ENCODE results near the gene ADIPOR1.

Gene ADIPOR1

DNA sequence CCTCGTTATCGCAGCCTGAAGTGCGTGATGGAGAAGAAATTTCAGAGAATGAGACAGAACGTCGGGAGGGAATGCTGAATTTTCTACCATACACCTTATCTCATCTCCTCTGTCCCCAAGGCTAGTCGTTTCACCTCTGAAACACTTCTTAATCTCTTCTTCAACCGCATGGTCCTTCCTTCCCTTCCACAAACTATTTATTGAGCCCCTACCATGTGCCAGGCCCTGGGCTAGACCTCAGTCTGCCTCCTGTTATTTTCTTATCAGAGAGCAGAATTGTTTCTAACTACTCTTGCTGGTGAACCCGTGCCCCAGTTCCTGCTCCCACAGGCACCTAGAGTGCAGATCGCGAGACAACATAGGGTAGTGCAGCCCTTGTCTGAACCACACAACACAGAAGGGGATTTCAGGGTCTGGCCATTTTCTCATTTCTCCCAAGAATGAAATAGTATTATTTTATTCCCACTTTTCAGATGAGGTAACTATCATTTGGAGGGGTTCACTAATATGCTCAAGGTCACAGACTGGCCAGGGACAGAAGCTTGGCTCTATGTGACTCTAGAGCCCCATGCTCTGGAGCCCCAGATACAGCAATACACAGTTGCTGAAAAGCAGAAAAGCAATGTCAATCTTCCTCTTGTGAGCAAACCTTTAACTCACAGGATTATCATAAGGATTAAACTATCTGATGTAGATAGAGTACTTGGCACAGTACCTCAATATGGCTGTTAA, 598 bp upstream of the ADIPOR1 start:
- Histone ChIP-seq H3K4me3 (ENCODE audit: low read depth in 1 of 2, low read length in 2 of 2) (peak overlapping the region; percentile 83 to 90), H3K9me3 (ENCODE audit: control insufficient read depth in 1 of 2, low read length in 2 of 2) (no peaks in the 10 kb centered on the region), H3K9ac (ENCODE audit: low read depth in 1 of 2, low read length in 2 of 2) (peak overlapping the region; percentile 78 to 82), H3K27me3 (ENCODE audit: control insufficient read depth in 1 of 2, insufficient read depth in 2 of 2, low read length in 2 of 2) (no peaks in the 10 kb centered on the region), H3K4me1 (ENCODE audit: control insufficient read depth in 1 of 2, insufficient read depth in 2 of 2, low read length in 2 of 2) (peaks cover 31 to 35% of the 10 kb centered on the region in 2 donors), H3K27ac (ENCODE audit: low read depth, low read length) (peak overlapping the region; percentile 78), H3K36me3 (ENCODE audit: control insufficient read depth in 1 of 2, insufficient read depth in 2 of 2, low read length in 2 of 2) (peaks cover 16 to 17% of the 10 kb centered on the region in 2 donors)

DNA sequence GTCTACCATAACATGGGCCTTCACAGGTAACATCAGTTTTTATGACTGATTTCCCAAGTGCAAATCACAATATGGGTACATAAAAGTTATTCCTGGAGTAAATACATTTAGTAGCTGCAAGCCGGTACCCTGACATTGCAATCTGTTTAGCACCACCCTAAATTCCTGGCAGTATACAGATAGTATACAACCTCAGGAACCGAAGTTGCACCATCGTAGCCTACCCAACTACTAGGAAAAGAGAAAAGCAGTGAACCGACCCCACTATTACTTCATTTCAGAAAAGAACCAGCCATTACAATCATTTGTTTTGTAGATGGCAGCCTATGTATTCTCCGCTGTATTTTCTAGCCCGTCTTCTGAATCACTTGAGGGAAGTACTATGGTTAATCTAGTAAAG, 1.1 kb downstream of the ADIPOR1 start:
- Histone ChIP-seq H3K27me3 (ENCODE audit: control insufficient read depth in 1 of 2, insufficient read depth in 2 of 2, low read length in 2 of 2) (no peaks in the 10 kb centered on the region), H3K9me3 (ENCODE audit: control insufficient read depth in 1 of 2, low read length in 2 of 2) (no peaks in the 10 kb centered on the region), H3K4me3 (ENCODE audit: low read depth in 1 of 2, low read length in 2 of 2) (peak overlapping the region; percentile 83 to 90), H3K4me1 (ENCODE audit: control insufficient read depth in 1 of 2, insufficient read depth in 2 of 2, low read length in 2 of 2) (peaks cover 38 to 41% of the 10 kb centered on the region in 2 donors), H3K36me3 (ENCODE audit: control insufficient read depth in 1 of 2, insufficient read depth in 2 of 2, low read length in 2 of 2) (peaks cover under 1 to 7% of the 10 kb centered on the region in 2 donors), H3K27ac (ENCODE audit: low read depth, low read length) (no peak overlapping the region), H3K9ac (ENCODE audit: low read depth in 1 of 2, low read length in 2 of 2) (peak overlapping the region; percentile 68 to 94)

DNA sequence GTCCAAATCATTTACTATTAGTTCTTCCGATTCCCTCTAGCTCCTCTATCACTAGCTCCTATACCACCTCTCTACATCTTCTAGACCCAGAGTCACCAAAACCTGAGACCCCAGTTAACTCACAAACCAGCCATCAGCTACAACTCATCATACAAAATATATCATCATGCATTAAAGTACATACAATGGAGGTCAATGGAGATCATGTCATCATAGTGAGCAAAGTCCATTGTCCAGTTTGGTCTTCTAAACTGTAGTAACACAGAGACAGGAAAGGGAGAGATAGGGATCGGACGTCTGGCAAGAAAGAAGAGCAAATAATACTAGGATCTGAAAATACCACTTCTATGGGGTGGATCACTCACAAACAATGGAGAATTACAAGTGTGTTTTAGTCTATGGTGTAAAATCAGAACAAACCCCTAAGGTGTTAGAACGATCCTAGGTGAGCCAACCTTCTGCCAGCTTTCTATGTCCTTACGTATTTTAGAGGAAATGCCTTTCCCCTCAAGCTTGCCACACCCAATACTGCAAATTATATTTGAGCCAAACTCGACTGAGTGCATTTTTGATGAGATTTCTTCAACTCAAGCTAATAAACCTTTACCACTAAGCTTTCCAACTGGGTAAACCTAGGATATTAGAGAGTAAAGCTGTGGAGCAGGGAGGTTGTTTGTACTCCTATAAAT, 3.9 kb downstream of the ADIPOR1 start:
- Histone ChIP-seq H3K27ac (ENCODE audit: low read depth, low read length) (no peak overlapping the region), H3K4me1 (ENCODE audit: control insufficient read depth in 1 of 2, insufficient read depth in 2 of 2, low read length in 2 of 2) (peaks cover 38 to 40% of the 10 kb centered on the region in 2 donors)

DNA sequence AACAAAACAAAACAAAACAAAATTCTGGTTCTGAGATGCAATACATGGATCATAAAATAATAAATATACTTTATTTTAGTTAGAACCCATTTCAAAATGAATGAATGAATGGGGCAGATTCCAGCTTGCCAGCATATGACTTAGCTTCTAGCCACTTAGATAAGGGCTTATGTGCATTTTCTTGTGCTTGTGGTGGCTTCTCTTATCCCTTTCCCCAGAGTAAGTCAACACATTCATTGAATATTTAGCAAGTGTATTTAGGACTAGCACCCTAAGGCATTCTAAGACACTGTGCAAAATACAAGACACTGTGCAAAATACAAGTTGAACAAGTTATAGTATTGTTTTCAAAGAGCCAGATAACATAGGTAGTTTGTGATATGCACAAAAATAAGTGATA, 4.7 kb downstream of the ADIPOR1 start:
- Histone ChIP-seq H3K9me3 (ENCODE audit: control insufficient read depth in 1 of 2, low read length in 2 of 2) (no peaks in the 10 kb centered on the region), H3K9ac (ENCODE audit: low read depth in 1 of 2, low read length in 2 of 2) (no peak overlapping the region), H3K4me1 (ENCODE audit: control insufficient read depth in 1 of 2, insufficient read depth in 2 of 2, low read length in 2 of 2) (peaks cover 32 to 33% of the 10 kb centered on the region in 2 donors), H3K4me3 (ENCODE audit: low read depth in 1 of 2, low read length in 2 of 2) (no peak overlapping the region), H3K27me3 (ENCODE audit: control insufficient read depth in 1 of 2, insufficient read depth in 2 of 2, low read length in 2 of 2) (no peaks in the 10 kb centered on the region), H3K36me3 (ENCODE audit: control insufficient read depth in 1 of 2, insufficient read depth in 2 of 2, low read length in 2 of 2) (peaks cover 15% of the 10 kb centered on the region in 2 donors), H3K27ac (ENCODE audit: low read depth, low read length) (no peak overlapping the region)

More for the DNA sequence above, 3.9 kb downstream of the ADIPOR1 start:
- no peaks in the 10 kb centered on the region for H3K9me3 ChIP-seq (ENCODE audit: control insufficient read depth in 1 of 2, low read length in 2 of 2)
- H3K4me3 ChIP-seq (ENCODE audit: low read depth in 1 of 2, low read length in 2 of 2): no peak overlapping the region
- peaks cover 13 to 14% of the 10 kb centered on the region in 2 donors for H3K36me3 ChIP-seq (ENCODE audit: control insufficient read depth in 1 of 2, insufficient read depth in 2 of 2, low read length in 2 of 2)
- no peaks in the 10 kb centered on the region for H3K27me3 ChIP-seq (ENCODE audit: control insufficient read depth in 1 of 2, insufficient read depth in 2 of 2, low read length in 2 of 2)
- no peak overlapping the region for H3K9ac ChIP-seq (ENCODE audit: low read depth in 1 of 2, low read length in 2 of 2)

DNA sequence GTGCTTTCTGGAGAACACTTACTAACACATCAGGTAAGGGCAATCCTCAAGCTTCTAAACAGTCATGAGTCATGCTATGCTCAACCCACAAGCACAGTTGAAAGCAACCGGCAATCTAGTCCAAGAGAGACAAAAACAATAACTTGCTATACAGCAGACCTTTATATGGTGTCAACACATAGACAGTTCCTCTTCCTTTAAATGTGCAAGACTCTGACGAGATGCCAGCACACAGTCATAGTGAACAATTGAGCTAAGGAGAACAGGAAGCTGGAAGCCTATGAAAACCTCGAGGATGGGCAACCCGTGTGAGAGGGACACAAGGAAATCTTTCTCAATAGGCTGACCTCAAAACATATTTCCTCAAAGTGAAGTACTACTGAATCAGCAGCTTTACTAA, 5.3 kb downstream of the ADIPOR1 start:
- no peak overlapping the region for H3K4me3 ChIP-seq (ENCODE audit: low read depth in 1 of 2, low read length in 2 of 2)
- H3K36me3 ChIP-seq (ENCODE audit: control insufficient read depth in 1 of 2, insufficient read depth in 2 of 2, low read length in 2 of 2): peaks cover 19 to 21% of the 10 kb centered on the region in 2 donors
- no peaks in the 10 kb centered on the region for H3K9me3 ChIP-seq (ENCODE audit: control insufficient read depth in 1 of 2, low read length in 2 of 2)
- peaks cover 32 to 33% of the 10 kb centered on the region in 2 donors for H3K4me1 ChIP-seq (ENCODE audit: control insufficient read depth in 1 of 2, insufficient read depth in 2 of 2, low read length in 2 of 2)
- no peaks in the 10 kb centered on the region for H3K27me3 ChIP-seq (ENCODE audit: control insufficient read depth in 1 of 2, insufficient read depth in 2 of 2, low read length in 2 of 2)
- H3K27ac ChIP-seq (ENCODE audit: low read depth, low read length): no peak overlapping the region
- no peak overlapping the region for H3K9ac ChIP-seq (ENCODE audit: low read depth in 1 of 2, low read length in 2 of 2)

DNA sequence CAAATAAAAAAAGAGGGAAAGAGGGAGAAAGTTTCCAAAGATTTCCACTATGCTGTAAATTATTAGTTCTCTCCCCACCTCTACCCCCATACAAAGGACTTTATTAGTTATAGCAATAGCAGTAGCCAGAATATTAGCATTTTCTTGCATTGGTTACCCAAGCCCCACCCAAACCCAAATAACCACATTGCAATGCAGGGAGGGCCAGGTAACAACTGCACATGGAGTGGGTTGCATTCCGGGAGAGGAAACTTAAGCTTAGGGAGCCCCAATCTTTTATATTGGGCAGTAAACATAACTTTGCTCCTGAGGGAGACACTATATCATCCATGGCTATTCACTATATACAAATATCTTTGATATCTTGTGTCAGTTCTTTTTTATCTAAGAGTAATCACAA, 6.0 kb downstream of the ADIPOR1 start:
- Histone ChIP-seq H3K9ac (ENCODE audit: low read depth in 1 of 2, low read length in 2 of 2) (no peak overlapping the region), H3K27me3 (ENCODE audit: control insufficient read depth in 1 of 2, insufficient read depth in 2 of 2, low read length in 2 of 2) (no peaks in the 10 kb centered on the region), H3K9me3 (ENCODE audit: control insufficient read depth in 1 of 2, low read length in 2 of 2) (no peaks in the 10 kb centered on the region), H3K4me3 (ENCODE audit: low read depth in 1 of 2, low read length in 2 of 2) (no peak overlapping the region), H3K36me3 (ENCODE audit: control insufficient read depth in 1 of 2, insufficient read depth in 2 of 2, low read length in 2 of 2) (peaks cover 19 to 24% of the 10 kb centered on the region in 2 donors), H3K27ac (ENCODE audit: low read depth, low read length) (no peak overlapping the region), H3K4me1 (ENCODE audit: control insufficient read depth in 1 of 2, insufficient read depth in 2 of 2, low read length in 2 of 2) (peaks cover 26 to 29% of the 10 kb centered on the region in 2 donors)

DNA sequence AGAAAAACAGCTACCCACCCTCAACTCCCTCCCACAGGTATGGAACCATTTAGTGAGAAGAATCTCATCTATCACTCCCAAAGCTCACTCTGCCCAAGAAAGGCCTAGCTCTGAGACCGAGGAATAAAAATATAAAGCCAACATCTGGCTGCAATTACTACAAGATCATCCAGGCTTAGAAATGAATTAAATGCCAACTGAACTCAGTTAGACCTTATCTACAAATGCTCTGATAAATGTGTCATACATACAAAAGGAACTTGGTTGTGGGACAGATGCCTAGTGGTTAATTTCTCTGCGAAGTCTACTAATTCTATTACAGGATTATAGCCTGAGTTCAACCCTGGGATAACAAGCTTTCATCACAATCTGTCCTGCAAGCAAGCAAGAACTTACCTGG, 6.7 kb downstream of the ADIPOR1 start:
- Histone ChIP-seq H3K27ac (ENCODE audit: low read depth, low read length) (no peak overlapping the region), H3K9ac (ENCODE audit: low read depth in 1 of 2, low read length in 2 of 2) (no peak overlapping the region), H3K36me3 (ENCODE audit: control insufficient read depth in 1 of 2, insufficient read depth in 2 of 2, low read length in 2 of 2) (peaks cover 23 to 26% of the 10 kb centered on the region in 2 donors), H3K9me3 (ENCODE audit: control insufficient read depth in 1 of 2, low read length in 2 of 2) (no peaks in the 10 kb centered on the region), H3K4me3 (ENCODE audit: low read depth in 1 of 2, low read length in 2 of 2) (no peak overlapping the region), H3K4me1 (ENCODE audit: control insufficient read depth in 1 of 2, insufficient read depth in 2 of 2, low read length in 2 of 2) (peaks cover 19 to 23% of the 10 kb centered on the region in 2 donors), H3K27me3 (ENCODE audit: control insufficient read depth in 1 of 2, insufficient read depth in 2 of 2, low read length in 2 of 2) (no peaks in the 10 kb centered on the region)

DNA sequence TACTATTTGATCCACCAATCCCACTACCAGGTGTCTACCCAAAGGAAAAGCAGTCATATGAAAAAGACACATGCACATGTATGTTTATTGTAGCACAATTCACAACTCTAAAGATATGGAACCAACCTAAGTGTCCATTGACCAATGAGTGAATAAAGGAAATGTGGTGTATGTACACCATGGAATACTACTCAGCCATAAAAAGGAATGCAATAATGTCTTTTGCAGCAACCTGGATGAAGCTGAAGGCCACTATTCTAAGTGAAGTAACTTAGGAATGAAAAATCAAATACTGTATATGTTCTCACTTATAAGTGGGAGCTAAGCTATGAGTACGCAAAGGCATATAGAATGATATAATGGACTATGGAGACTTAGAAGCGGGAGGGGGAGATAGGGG, 12.6 kb downstream of the ADIPOR1 start:
- Histone ChIP-seq H3K36me3 (ENCODE audit: control insufficient read depth in 1 of 2, insufficient read depth in 2 of 2, low read length in 2 of 2) (peaks cover 51 to 76% of the 10 kb centered on the region in 2 donors), H3K9me3 (ENCODE audit: control insufficient read depth in 1 of 2, low read length in 2 of 2) (no peaks in the 10 kb centered on the region), H3K27ac (ENCODE audit: low read depth, low read length) (no peak overlapping the region)

DNA sequence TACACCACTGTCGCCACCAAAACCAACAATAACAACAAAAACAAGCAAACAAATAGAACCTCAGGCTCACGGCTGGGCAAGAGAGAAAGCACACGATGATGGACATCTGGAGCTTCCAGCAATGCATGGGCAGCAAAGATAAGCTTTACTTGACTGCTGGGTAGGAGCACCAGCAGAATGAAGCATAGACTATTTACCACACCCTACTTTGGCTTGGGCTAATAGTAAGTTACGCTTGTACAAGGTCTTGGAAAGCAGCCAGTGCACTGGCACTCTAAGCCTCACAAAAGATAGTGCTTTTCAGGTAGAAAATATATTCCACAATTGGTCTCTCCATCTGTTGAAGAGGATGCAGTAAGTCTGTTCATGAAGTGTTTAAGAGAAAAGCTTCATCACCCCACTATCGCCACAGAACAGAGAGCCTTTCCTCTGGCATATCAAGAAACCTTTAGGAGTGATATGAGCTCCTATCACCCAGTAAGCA, 13.6 kb downstream of the ADIPOR1 start:
- Histone ChIP-seq H3K9me3 (ENCODE audit: control insufficient read depth in 1 of 2, low read length in 2 of 2) (no peaks in the 10 kb centered on the region), H3K4me3 (ENCODE audit: low read depth in 1 of 2, low read length in 2 of 2) (no peak overlapping the region), H3K36me3 (ENCODE audit: control insufficient read depth in 1 of 2, insufficient read depth in 2 of 2, low read length in 2 of 2) (peaks cover 45 to 72% of the 10 kb centered on the region in 2 donors), H3K27me3 (ENCODE audit: control insufficient read depth in 1 of 2, insufficient read depth in 2 of 2, low read length in 2 of 2) (no peaks in the 10 kb centered on the region), H3K27ac (ENCODE audit: low read depth, low read length) (no peak overlapping the region), H3K9ac (ENCODE audit: low read depth in 1 of 2, low read length in 2 of 2) (no peak overlapping the region), H3K4me1 (ENCODE audit: control insufficient read depth in 1 of 2, insufficient read depth in 2 of 2, low read length in 2 of 2) (no peaks in the 10 kb centered on the region)

More for the DNA sequence above, 12.6 kb downstream of the ADIPOR1 start:
- Histone ChIP-seq H3K4me3 (ENCODE audit: low read depth in 1 of 2, low read length in 2 of 2) (no peak overlapping the region), H3K27me3 (ENCODE audit: control insufficient read depth in 1 of 2, insufficient read depth in 2 of 2, low read length in 2 of 2) (no peaks in the 10 kb centered on the region), H3K4me1 (ENCODE audit: control insufficient read depth in 1 of 2, insufficient read depth in 2 of 2, low read length in 2 of 2) (no peaks in the 10 kb centered on the region), H3K9ac (ENCODE audit: low read depth in 1 of 2, low read length in 2 of 2) (no peak overlapping the region)

DNA sequence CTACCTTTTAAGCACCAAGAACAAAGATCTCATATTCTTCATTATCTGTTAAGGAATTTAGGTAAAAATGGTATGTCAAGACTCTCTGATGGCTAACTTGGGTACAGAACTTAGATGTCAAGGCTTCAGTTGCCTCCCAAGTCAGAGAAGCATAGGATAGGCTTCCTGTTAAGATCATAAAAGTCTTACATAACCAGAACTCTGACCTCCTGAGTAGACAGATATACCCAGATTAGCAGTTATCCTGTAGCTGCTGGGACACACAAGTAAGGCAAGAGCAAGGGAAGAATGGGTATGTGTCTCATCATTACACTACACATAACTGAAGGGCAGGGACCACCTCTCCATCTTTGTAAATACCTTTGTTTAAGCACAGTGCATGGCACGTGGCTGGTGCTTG, 15.7 kb downstream of the ADIPOR1 start:
- Histone ChIP-seq H3K9me3 (ENCODE audit: control insufficient read depth in 1 of 2, low read length in 2 of 2) (no peaks in the 10 kb centered on the region), H3K36me3 (ENCODE audit: control insufficient read depth in 1 of 2, insufficient read depth in 2 of 2, low read length in 2 of 2) (peaks cover 37 to 60% of the 10 kb centered on the region in 2 donors), H3K4me3 (ENCODE audit: low read depth in 1 of 2, low read length in 2 of 2) (no peak overlapping the region), H3K4me1 (ENCODE audit: control insufficient read depth in 1 of 2, insufficient read depth in 2 of 2, low read length in 2 of 2) (no peaks in the 10 kb centered on the region), H3K27ac (ENCODE audit: low read depth, low read length) (no peak overlapping the region), H3K27me3 (ENCODE audit: control insufficient read depth in 1 of 2, insufficient read depth in 2 of 2, low read length in 2 of 2) (no peaks in the 10 kb centered on the region), H3K9ac (ENCODE audit: low read depth in 1 of 2, low read length in 2 of 2) (no peak overlapping the region)

Data from duodenal mucosa (tissue), 2 donors.